ENCODE results near the gene KRTAP23-1.

GRCh38 chr21:30372139-30372770 is 23.8 kb upstream of the KRTAP23-1 start, which contains the start of gene KRTAP13-2:
- TF ChIP-seq EZH2 (IDR thresholded peaks at IDR 0.05; ENCODE audit: borderline replicate concordance, insufficient read depth, low read depth, low read length, poor library complexity, severe bottlenecking) (no peak), CTCF (IDR thresholded peaks at IDR 0.05) (no peak)

Measured in B cell (primary cell).